Keratinocyte (primary cell): ENCODE measurements around the gene TARM1.

Source experiments
- EZH2 ChIP-seq: IDR thresholded peaks from one replicate; pipeline ENCODE4 v1.6.1; 2012; ENCODE audit warnings: inconsistent platforms, mild to moderate bottlenecking, low read length, moderate library complexity
- TF ChIP-seq, protein P1 (sequence below), 3 experiments: IDR thresholded peaks in 1 of 3; conservative IDR thresholded peaks in 1 of 3; optimal IDR thresholded peaks in 1 of 3; 2 replicates in 2 of 3; 3 replicates in 1 of 3; pipeline versions ENCODE3 to v1.5.1; 2011; ENCODE audit warnings: low read length in 3 of 3, mild to moderate bottlenecking in 3 of 3, moderate library complexity in 2 of 3, control low read depth in 1 of 3, inconsistent platforms in 1 of 3; ENCODE audit not compliant: insufficient read depth in 2 of 3; ENCODE audit errors: extremely low read depth in 1 of 3

DNA sequence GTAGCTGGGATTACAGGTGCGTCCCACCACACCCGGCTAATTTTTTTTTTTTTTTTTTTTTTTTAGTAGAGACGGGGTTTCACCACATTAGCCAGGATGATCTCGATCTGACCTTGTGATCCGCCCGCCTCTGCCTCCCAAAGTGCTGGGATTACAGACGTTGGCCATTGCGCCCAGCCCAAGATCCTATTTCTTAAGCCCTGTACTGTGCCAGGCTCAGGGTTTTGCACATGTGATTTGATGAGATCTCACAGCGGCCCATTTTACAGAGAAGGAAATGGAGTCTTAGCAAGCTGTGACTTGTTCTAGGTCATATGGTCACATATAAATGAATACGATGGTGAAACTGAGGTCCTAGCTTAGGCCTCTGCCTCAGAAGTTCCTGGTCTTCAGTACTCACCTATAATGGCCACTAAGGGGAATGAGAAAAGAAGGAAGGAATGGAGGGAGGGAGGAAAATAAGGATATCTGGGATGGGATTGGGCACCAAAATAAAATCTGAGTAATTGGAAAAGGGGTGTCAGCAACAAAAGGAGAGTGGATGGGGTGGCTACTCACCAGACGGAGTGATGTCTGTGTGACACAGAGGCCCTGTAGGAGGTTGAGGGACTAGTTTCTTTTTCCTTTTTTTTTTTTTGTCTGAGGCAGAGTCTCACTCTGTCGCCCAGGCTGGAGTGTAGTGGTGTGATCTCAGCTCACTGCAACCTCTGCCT, 18.2 kb upstream of the TARM1 start:
- TF ChIP-seq, protein P1, sequence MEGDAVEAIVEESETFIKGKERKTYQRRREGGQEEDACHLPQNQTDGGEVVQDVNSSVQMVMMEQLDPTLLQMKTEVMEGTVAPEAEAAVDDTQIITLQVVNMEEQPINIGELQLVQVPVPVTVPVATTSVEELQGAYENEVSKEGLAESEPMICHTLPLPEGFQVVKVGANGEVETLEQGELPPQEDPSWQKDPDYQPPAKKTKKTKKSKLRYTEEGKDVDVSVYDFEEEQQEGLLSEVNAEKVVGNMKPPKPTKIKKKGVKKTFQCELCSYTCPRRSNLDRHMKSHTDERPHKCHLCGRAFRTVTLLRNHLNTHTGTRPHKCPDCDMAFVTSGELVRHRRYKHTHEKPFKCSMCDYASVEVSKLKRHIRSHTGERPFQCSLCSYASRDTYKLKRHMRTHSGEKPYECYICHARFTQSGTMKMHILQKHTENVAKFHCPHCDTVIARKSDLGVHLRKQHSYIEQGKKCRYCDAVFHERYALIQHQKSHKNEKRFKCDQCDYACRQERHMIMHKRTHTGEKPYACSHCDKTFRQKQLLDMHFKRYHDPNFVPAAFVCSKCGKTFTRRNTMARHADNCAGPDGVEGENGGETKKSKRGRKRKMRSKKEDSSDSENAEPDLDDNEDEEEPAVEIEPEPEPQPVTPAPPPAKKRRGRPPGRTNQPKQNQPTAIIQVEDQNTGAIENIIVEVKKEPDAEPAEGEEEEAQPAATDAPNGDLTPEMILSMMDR (optimal IDR thresholded peaks at IDR 0.05 in 1 of 3, IDR thresholded peaks at IDR 0.05 in 1 of 3, conservative IDR thresholded peaks at IDR 0.05 in 1 of 3; ENCODE audit: extremely low read depth in 1 of 3, insufficient read depth in 2 of 3, low read length in 3 of 3): no peak
- no peak for TF ChIP-seq EZH2
